HAP-1 (cell line): ENCODE measurements around the gene ENKUR.

Experiments
- DNase-seq, 2 experiments: peaks; one replicate each; pipeline ENCODE4 v3.0.0-alpha.2; 2016 to 2020; ENCODE audit warnings: low spot score in 2 of 2
- H3K27me3 ChIP-seq: fragments of 250-450 bp; sonication (Bioruptor Pico); 2 replicates; pipeline ENCODE4 v1.5.1; 2020; ENCODE audit warnings: low read depth, mild to moderate bottlenecking, moderate library complexity
- H3K36me3 ChIP-seq: fragments of 250-450 bp; sonication (Bioruptor Pico); replicated peaks from 2 replicates; pipeline ENCODE4 v1.5.1; 2020; ENCODE audit warnings: mild to moderate bottlenecking
- H3K4me1 ChIP-seq: fragments of 250-450 bp; sonication (Bioruptor Pico); 2 replicates; pipeline ENCODE4 v1.5.1; 2020; ENCODE audit warnings: mild to moderate bottlenecking
- H3K4me3 ChIP-seq: fragments of 250-450 bp; sonication (Bioruptor Pico); 2 replicates; pipeline ENCODE4 v1.5.1; 2020; ENCODE audit warnings: mild to moderate bottlenecking, moderate library complexity
- H3K9me3 ChIP-seq: fragments of 250-450 bp; sonication (Bioruptor Pico); 2 replicates; pipeline ENCODE4 v1.5.1; 2020; ENCODE audit warnings: mild to moderate bottlenecking, moderate library complexity
- in situ Hi-C: fragments of 300-500 bp; cut with MboI; formaldehyde crosslinking; loops from 3 replicates; pipeline ENCODE4 v1.14.3; 2020; ENCODE audit warnings: low sequenced_read_pairs, inconsistent platforms, mixed read lengths

Gene ENKUR, protein sequence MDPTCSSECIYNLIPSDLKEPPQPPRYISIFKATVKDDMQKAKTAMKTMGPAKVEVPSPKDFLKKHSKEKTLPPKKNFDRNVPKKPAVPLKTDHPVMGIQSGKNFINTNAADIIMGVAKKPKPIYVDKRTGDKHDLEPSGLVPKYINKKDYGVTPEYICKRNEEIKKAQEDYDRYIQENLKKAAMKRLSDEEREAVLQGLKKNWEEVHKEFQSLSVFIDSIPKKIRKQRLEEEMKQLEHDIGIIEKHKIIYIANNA

DNA sequence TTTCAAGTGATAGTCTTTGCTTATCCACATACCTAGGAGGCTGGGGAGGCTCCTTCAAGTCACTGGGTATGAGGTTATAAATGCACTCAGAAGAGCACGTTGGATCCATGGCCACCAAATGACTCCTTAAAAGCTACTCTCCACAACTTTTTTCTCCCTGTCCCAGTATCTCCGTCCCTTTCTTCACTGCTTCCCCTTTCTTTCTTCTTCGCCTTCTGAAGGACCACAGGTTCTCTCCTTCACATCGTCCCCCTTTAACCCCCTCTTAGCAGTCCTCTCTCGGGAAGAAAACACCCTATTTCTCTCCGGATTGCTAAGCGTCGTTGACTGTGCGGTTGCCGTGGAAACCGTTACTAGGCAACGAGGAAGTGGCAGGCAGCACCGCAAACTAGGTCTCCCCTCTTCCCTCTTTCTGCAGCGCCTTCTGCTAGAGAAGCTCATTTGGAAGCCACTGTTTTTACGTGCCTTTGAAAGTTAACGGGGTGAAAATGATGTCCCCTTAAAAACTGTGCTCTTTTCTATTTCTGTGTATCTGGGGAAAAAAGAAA lies at the start of gene ENKUR:
TSS of gene ENKUR (minus strand) at position 331 of the 548 bp plus-strand sequence. CDS start at position 109, 222 bp downstream.
- Histone ChIP-seq H3K27me3 (no peaks in the 10 kb centered on the region), H3K9me3 (no peaks in the 10 kb centered on the region), H3K36me3 (no peaks in the 10 kb centered on the region), H3K4me3 (peak within 1 kb of the TSS; percentile 45), H3K4me1 (peaks cover 15% of the 10 kb centered on the region)
- peak; percentile 86 to 95 for DNase-seq
- in situ Hi-C loops, result no loop called here

- no peak for DNase-seq
- in situ Hi-C loops, result no loop called here
- peaks cover 24% of the 10 kb centered on the region for H3K4me1 ChIP-seq
- H3K9me3 ChIP-seq, result no peaks in the 10 kb centered on the region
- no peak overlapping the region for H3K4me3 ChIP-seq
- no peaks in the 10 kb centered on the region for H3K36me3 ChIP-seq
- H3K27me3 ChIP-seq, result no peaks in the 10 kb centered on the region
Measured at GRCh38 chr10:25064401-25064800, 48.4 kb upstream of the ENKUR start.

DNA sequence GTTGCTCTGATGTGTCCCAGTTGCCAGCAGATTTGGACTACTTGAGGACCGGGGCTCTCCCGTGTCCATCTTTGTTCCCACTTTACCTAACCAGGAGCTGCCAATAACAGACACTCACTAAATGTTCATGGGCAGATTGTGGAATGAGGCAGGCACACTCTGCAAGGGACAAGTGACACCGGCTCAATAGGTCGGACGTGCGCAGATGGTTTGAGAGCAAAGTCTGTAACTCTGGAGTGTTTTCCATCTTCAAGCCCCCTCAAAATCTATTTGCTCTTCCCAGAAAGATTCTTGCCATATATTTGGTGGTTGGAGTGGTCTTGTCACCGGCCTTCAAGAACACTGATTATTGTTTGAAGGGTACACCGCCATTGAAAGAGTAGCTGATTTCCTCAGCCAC lies 47.7 kb upstream of the ENKUR start:
- Histone ChIP-seq H3K9me3 (no peaks in the 10 kb centered on the region), H3K36me3 (no peaks in the 10 kb centered on the region), H3K4me3 (no peak overlapping the region), H3K27me3 (no peaks in the 10 kb centered on the region), H3K4me1 (peaks cover 19% of the 10 kb centered on the region)
- in situ Hi-C loops, result no loop called here
- no peak for DNase-seq

GRCh38 chr10:25063157-25063556 lies 47.2 kb upstream of the ENKUR start:
- H3K9me3 ChIP-seq, result no peaks in the 10 kb centered on the region
- H3K36me3 ChIP-seq, result no peaks in the 10 kb centered on the region
- in situ Hi-C loops, result no loop called here
- DNase-seq, result no peak
- H3K27me3 ChIP-seq, result no peaks in the 10 kb centered on the region
- H3K4me3 ChIP-seq, result no peak overlapping the region
- peaks cover 14% of the 10 kb centered on the region for H3K4me1 ChIP-seq

- no peaks in the 10 kb centered on the region for H3K27me3 ChIP-seq
- no peaks in the 10 kb centered on the region for H3K9me3 ChIP-seq
- H3K4me1 ChIP-seq, result peaks cover 8% of the 10 kb centered on the region
- no peak for DNase-seq
- H3K4me3 ChIP-seq, result no peak overlapping the region
- no peaks in the 10 kb centered on the region for H3K36me3 ChIP-seq
- in situ Hi-C loops, result no loop called here
Measured at GRCh38 chr10:25061711-25062449, 45.9 kb upstream of the ENKUR start.

DNA sequence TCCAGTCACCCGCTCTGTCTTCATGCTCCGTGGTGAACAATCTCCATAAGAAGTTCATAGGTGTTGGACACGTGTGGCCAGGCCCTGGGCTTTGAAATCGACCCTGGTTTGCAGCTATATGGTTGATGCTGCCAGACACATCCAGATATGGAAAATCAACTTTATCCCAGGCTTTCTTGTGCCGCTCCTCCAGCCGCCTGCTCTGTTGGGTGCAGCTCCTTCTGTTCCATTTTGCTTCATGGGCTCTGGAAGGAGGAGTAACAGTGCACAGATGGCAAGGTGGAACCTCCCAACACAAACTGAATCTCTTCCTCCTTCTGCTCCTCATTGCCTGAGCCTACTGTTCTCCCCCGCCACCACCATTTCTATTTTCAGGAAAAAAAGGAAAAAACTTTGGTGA lies 45.2 kb upstream of the ENKUR start:
- DNase-seq, result no peak
- in situ Hi-C loops, result no loop called here
- Histone ChIP-seq H3K4me1 (peaks cover 8% of the 10 kb centered on the region), H3K27me3 (no peaks in the 10 kb centered on the region), H3K36me3 (no peaks in the 10 kb centered on the region), H3K9me3 (no peaks in the 10 kb centered on the region), H3K4me3 (no peak overlapping the region)

DNA sequence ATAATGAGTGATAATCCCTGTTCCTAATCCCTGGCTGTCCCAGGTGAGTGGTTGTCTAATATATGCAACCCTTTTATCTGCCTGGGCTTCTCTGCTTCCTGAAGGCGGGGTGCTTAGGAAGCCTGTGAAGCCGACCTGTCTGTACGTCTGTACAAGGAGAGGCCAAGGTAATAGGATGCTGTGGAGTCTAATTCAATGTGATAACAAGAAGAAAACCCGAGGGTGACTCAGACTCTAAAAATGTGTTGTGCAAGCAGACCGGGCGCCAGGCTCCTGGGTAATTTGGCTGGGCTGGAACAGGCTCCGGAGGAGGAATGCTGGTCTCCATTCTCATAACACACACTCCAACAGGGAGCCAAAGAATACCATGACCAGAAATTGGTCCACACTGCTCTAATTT lies 44.0 kb upstream of the ENKUR start:
- in situ Hi-C loops, result no loop called here
- DNase-seq, result peak; percentile 41 to 63
- H3K9me3 ChIP-seq, result 0 out of 2 replicates have a peak, but pooled peaks cover under 1% of the 10 kb centered on the region
- peaks cover 8% of the 10 kb centered on the region for H3K4me1 ChIP-seq
- no peak overlapping the region for H3K4me3 ChIP-seq
- no peaks in the 10 kb centered on the region for H3K27me3 ChIP-seq
- H3K36me3 ChIP-seq, result no peaks in the 10 kb centered on the region

DNA sequence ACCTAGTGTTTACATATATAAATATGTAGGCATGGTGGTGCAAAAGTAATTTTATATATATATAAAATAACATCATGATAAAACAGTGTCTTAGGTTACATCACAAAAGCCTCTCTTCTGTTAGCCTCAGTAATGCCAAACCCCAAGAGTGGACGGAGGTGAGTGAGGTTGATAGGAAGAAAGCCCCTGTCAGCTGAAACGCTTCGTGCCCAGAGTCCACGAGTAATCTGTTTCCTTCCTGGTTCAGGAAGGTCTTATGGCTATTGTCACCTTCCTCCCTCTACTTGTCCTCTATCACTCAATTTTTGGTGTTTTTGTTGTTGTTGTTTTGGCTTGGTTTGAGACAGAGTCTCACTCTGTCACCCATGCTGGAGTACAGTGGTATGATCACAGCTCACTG lies 41.9 kb upstream of the ENKUR start:
- no peak for DNase-seq
- Histone ChIP-seq H3K9me3 (0 out of 2 replicates have a peak, but pooled peaks cover 2% of the 10 kb centered on the region), H3K4me3 (no peak overlapping the region), H3K27me3 (no peaks in the 10 kb centered on the region), H3K4me1 (peaks cover 8% of the 10 kb centered on the region), H3K36me3 (no peaks in the 10 kb centered on the region)
- in situ Hi-C loops, result no loop called here

GRCh38 chr10:25056726-25057125 lies 40.8 kb upstream of the ENKUR start:
- in situ Hi-C loops, result no loop called here
- Histone ChIP-seq H3K27me3 (no peaks in the 10 kb centered on the region), H3K9me3 (0 out of 2 replicates have a peak, but pooled peaks cover 2% of the 10 kb centered on the region), H3K36me3 (no peaks in the 10 kb centered on the region), H3K4me1 (peaks cover 8% of the 10 kb centered on the region), H3K4me3 (no peak overlapping the region)
- DNase-seq, result no peak

DNA sequence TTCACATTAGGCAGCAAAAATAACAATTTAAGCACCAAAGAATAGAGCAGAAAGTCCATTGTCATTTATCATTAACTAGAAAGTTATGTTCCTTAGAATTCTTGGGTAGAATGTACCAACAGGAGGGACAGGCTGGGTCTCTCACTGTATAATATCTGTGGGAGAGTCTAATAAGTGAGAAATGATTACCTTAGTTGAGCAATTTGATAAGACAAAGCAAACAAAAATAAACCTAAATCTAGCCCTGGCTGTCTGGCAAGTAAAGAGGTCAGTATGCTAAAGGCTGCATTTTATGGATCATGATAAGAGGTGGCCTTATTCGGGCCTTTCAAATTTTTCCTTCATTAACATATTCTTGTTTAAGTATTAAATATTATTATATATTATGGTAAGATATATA lies 36.1 kb upstream of the ENKUR start:
- in situ Hi-C loops, result no loop called here
- DNase-seq, result no peak
- Histone ChIP-seq H3K27me3 (no peaks in the 10 kb centered on the region), H3K4me1 (peaks cover 2% of the 10 kb centered on the region; the same call in 1 of the 2 replicates), H3K4me3 (no peak overlapping the region), H3K36me3 (no peaks in the 10 kb centered on the region), H3K9me3 (0 out of 2 replicates have a peak, but pooled peaks cover 2% of the 10 kb centered on the region)

DNA sequence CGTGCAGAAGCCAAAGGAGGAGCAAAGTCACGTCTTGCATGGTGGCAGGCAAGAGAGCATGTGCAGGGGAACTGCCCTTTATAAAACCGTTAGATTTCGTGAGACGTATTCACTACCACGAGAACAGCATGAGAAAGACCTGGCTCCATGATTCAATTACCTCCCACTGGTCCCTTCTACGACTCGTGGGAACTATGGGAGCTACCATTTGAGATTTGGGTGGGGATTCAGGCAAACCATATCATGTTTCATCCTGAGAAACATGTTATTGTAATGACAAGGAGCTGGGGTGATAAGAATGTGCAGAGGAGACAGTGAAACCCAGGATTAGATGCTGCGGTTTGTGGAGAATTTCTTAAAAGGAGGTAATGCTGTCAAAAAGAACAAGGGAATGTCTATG lies 34.4 kb upstream of the ENKUR start:
- H3K9me3 ChIP-seq, result 0 out of 2 replicates have a peak, but pooled peaks cover 2% of the 10 kb centered on the region
- H3K4me1 ChIP-seq, result peaks cover 2% of the 10 kb centered on the region; the same call in 1 of the 2 replicates

GRCh38 chr10:25049966-25050365 lies 34.0 kb upstream of the ENKUR start:
- Histone ChIP-seq H3K27me3 (no peaks in the 10 kb centered on the region), H3K4me1 (peaks cover 2% of the 10 kb centered on the region; the same call in 1 of the 2 replicates), H3K9me3 (0 out of 2 replicates have a peak, but pooled peaks cover 1% of the 10 kb centered on the region), H3K36me3 (no peaks in the 10 kb centered on the region), H3K4me3 (no peak overlapping the region)
- DNase-seq, result no peak
- in situ Hi-C loops, result no loop called here

More for the DNA sequence above, 34.4 kb upstream of the ENKUR start:
- Histone ChIP-seq H3K4me3 (no peak overlapping the region), H3K36me3 (no peaks in the 10 kb centered on the region), H3K27me3 (no peaks in the 10 kb centered on the region)
- in situ Hi-C loops, result no loop called here
- no peak for DNase-seq

- H3K4me1 ChIP-seq, result peaks cover 2% of the 10 kb centered on the region; the same call in 1 of the 2 replicates
- no peaks in the 10 kb centered on the region for H3K9me3 ChIP-seq
- no peak overlapping the region for H3K4me3 ChIP-seq
- no peaks in the 10 kb centered on the region for H3K36me3 ChIP-seq
- DNase-seq, result no peak
- H3K27me3 ChIP-seq, result no peaks in the 10 kb centered on the region
- in situ Hi-C loops, result no loop called here
Measured at GRCh38 chr10:25048450-25048849, 32.5 kb upstream of the ENKUR start.
